Naive thymus-derived CD4-positive, alpha-beta T cell (primary cell): ENCODE data around the gene PTPRC. TPM values are rescaled to one million over a fixed set of nuclear protein-coding genes. Genes with fewer than 3 reads are reported as not detected.

Experiments
- ATAC-seq: fragments of 150-1000 bp; cut with Tn5 transposase; 2 replicates; pipeline ENCODE4 v1.10.0; 2021; ENCODE audit warnings: mild to moderate bottlenecking, moderate library complexity
- CTCF ChIA-PET: fragments of 350-600 bp; sonication (Branson Sonifier 250); formaldehyde crosslinking; loops from one replicate; lab custom pipeline; 2021; ENCODE audit warnings: antibody characterized with exemption; lab: Charles Lee
- POLR2A ChIA-PET: fragments of 350-600 bp; sonication (Branson Sonifier 250); formaldehyde crosslinking; loops from one replicate; lab custom pipeline; 2021; ENCODE audit warnings: antibody characterized with exemption, inconsistent platforms; lab: Charles Lee
- DNase-seq, 9 donors: peaks; one replicate each; pipeline versions ENCODE4 v3.0.0 to v3.0.0-alpha.2; 2020 to 2022; ENCODE audit warnings: mixed read lengths in 1 of 9
- H3K27ac ChIP-seq: one replicate; pipeline ENCODE4 v1.7.0; 2013; ENCODE audit warnings: mild to moderate bottlenecking, low read depth, low read length, moderate library complexity
- H3K27me3 ChIP-seq, 2 donors: one replicate each; pipeline ENCODE4 v1.7.0; 2013; ENCODE audit warnings: low read length in 2 of 2, mild to moderate bottlenecking in 2 of 2, moderate library complexity in 2 of 2; ENCODE audit not compliant: control insufficient read depth in 2 of 2, insufficient read depth in 2 of 2
- H3K36me3 ChIP-seq, 3 experiments: 1 replicate in 2 of 3; 2 replicates in 1 of 3; pipeline ENCODE4 v1.7.0; 2013; ENCODE audit warnings: low read length in 3 of 3, mild to moderate bottlenecking in 3 of 3, moderate library complexity in 1 of 3; ENCODE audit not compliant: insufficient read depth in 3 of 3, control insufficient read depth in 2 of 3
- H3K4me1 ChIP-seq, 2 donors: one replicate each; pipeline ENCODE4 v1.7.0; 2013; ENCODE audit warnings: low read length in 2 of 2, mild to moderate bottlenecking in 2 of 2, moderate library complexity in 1 of 2; ENCODE audit not compliant: control insufficient read depth in 2 of 2, insufficient read depth in 2 of 2
- H3K4me3 ChIP-seq: 2 replicates; pipeline ENCODE4 v1.7.0; 2013; ENCODE audit warnings: mild to moderate bottlenecking, low read length
- H3K9me3 ChIP-seq, 3 experiments: 1 replicate in 2 of 3; 2 replicates in 1 of 3; pipeline ENCODE4 v1.7.0; 2013; ENCODE audit warnings: low read length in 3 of 3; ENCODE audit not compliant: control insufficient read depth in 2 of 3
- H3K27ac Mint-ChIP-seq, 9 donors: one replicate each; pipeline ENCODE4 v1.8.0; 2020 to 2022; ENCODE audit warnings: mixed read lengths in 9 of 9, mild to moderate bottlenecking in 8 of 9, moderate library complexity in 5 of 9, inconsistent platforms in 2 of 9
- H3K27me3 Mint-ChIP-seq, 5 donors: one replicate each; pipeline ENCODE4 v1.8.0; 2021 to 2022; ENCODE audit warnings: mixed read lengths in 5 of 5, mild to moderate bottlenecking in 1 of 5
- H3K36me3 Mint-ChIP-seq, 5 donors: one replicate each; pipeline ENCODE4 v1.8.0; 2020 to 2022; ENCODE audit warnings: mixed read lengths in 5 of 5, mild to moderate bottlenecking in 3 of 5, inconsistent platforms in 1 of 5
- H3K4me1 Mint-ChIP-seq, 7 donors: one replicate each; pipeline ENCODE4 v1.8.0; 2020 to 2022; ENCODE audit warnings: mixed read lengths in 7 of 7, mild to moderate bottlenecking in 3 of 7, inconsistent platforms in 1 of 7
- H3K4me3 Mint-ChIP-seq, 10 donors: one replicate each; pipeline ENCODE4 v1.8.0; 2020 to 2022; ENCODE audit warnings: mild to moderate bottlenecking in 10 of 10, mixed read lengths in 10 of 10, moderate library complexity in 6 of 10, inconsistent platforms in 2 of 10
- H3K9me3 Mint-ChIP-seq, 11 donors: one replicate each; pipeline ENCODE4 v1.8.0; 2020 to 2022; ENCODE audit warnings: mixed read lengths in 11 of 11, mild to moderate bottlenecking in 4 of 11, inconsistent platforms in 1 of 11, moderate library complexity in 1 of 11
- intact Hi-C, 2 donors: fragments of 100-400 bp; cut with micrococcal nuclease; formaldehyde crosslinking; loops; one replicate each; pipeline ENCODE4 v1.15.1; 2023
- polyA plus RNA-seq, 2 donors: library from polyadenylated mRNA; unstranded; fragments of 300-500 nt; fragmentation: Illumina TruSeq; gene quantifications; one replicate each; pipeline ENCODE4 v1.2.3, GENCODE V29; 2021
- total RNA-seq, 6 experiments: library from RNA in 5 of 6; stranded (reverse) in 5 of 6; gene quantifications; 1 replicate in 5 of 6; 2 replicates in 1 of 6; pipeline ENCODE4 v1.2.3 and lab custom pipeline; 2021 to 2026

The PTPRC gene
- total and polyA plus RNA-seq, 7 experiments from 2014 or later: 739 to 1,286 (median 1,064) TPM

DNA sequence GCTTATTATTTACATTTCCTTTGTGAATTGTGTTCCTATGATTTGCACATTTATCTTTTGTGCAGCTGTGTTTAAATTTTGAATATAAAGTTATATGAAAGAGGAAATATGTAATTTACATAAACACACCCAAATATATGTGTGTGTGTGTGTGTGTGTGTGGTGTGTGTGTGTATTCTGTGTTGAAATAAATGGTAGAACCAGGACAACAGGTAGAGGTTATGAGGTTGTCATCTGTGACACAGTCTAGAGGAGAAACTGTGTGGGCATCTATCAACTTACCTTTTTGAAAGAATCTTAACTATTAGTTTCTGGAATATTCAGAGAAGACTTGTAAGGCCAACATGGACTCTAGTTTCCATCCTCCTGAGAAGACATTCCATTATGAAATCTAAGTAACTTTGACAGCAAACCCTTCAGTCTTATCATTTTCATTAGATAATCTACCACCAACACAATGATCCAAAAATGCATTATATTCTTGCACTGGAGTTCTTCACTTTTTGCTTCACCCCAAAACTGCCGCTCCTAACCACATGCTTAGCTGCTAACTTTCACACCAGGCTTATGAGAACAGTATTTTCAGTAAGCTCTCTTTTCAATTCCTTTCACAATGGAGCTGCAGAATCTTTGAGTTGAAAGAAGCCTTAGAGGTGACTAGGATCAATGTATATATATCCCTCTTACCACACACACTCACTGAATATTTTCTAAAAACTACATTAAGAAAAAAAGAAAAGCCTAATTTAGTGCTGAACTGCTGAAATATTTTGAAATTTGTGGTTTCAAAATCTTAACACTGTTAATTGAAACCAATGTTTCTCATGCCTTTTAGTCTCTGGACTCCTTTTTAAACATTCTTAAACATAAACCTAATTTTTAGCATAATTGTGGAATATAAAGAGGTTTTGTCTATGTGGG is 21.8 kb downstream of the PTPRC start:
- Histone ChIP-seq H3K27ac (peak overlapping the region; percentile 68), H3K9me3 (no peaks in the 10 kb centered on the region), H3K4me1 (peaks cover 59 to 72% of the 10 kb centered on the region in 2 donors), H3K36me3 (peaks cover 0 to 4% (median 2%) of the 10 kb centered on the region in 3 experiments), H3K27me3 (no peaks in the 10 kb centered on the region), H3K4me3 (peak overlapping the region; percentile 29)
- H3K27me3 Mint-ChIP-seq: no peaks in the 10 kb centered on the region
- no peak for ATAC-seq
- CTCF ChIA-PET: interaction anchor here (0.6 to 1.0 kb wide), 3 partner anchors 9 to 30 kb away, joined by 3 read pairs; no protein-coding TSS in a partner anchor
- peaks cover 47 to 93% (median 80%) of the 10 kb centered on the region in 7 donors for H3K4me1 Mint-ChIP-seq
- H3K4me3 Mint-ChIP-seq: peak overlapping the region; percentile 3 to 89 (median 77)
- intact Hi-C loops: loop anchor here in 1 of 2 donors (1.0 kb wide), 2 partner anchors 8 to 18 kb away; no protein-coding TSS in a partner anchor
- no peaks in the 10 kb centered on the region for H3K9me3 Mint-ChIP-seq
- peaks cover 0 to 36% (median 21%) of the 10 kb centered on the region in 5 donors for H3K36me3 Mint-ChIP-seq
- POLR2A ChIA-PET: interaction anchor here (0.6 to 10.1 kb wide), 8 partner anchors 12 to 140 kb away, joined by 3 to 143 read pairs (median 5); no protein-coding TSS in a partner anchor
- peak overlapping the region; percentile 84 to 98 (median 89) for H3K27ac Mint-ChIP-seq
- DNase-seq: no peak

DNA sequence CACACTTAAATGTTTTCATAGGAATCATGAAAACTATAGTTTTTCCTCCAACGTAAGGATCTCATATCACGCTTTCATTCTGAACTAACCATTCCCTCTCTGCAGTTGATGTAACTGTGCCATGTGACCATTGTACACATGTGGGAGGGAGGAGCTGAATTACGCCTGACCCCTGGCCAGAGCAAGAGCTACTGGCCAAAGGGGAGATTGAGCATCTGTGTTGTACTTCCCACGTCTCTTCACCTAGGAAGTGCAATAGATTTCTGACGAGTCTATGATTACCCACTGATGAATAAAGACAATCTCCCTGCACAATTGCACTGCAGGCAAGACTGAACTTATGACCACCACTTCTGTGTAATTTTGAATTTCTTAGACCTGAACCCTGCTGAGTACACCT is 24.0 kb downstream of the PTPRC start:
- H3K4me3 ChIP-seq: peak overlapping the region; percentile 27
- peaks cover 0 to 9% (median 0%) of the 10 kb centered on the region in 3 experiments for H3K36me3 ChIP-seq
- Mint-ChIP-seq H3K4me1 (peaks cover 51 to 95% (median 85%) of the 10 kb centered on the region in 7 donors), H3K9me3 (peaks cover 0 to 4% (median 0%) of the 10 kb centered on the region in 11 donors), H3K36me3 (peaks cover 6 to 50% (median 31%) of the 10 kb centered on the region in 5 donors), H3K4me3 (peak overlapping the region; percentile 70 to 85 (median 78)), H3K27ac (peak overlapping the region; percentile 76 to 98 (median 94)), H3K27me3 (no peaks in the 10 kb centered on the region)
- ATAC-seq: peak; percentile 19
- H3K27ac ChIP-seq: peak overlapping the region; percentile 70
- DNase-seq: no peak
- no peaks in the 10 kb centered on the region for H3K27me3 ChIP-seq
- H3K4me1 ChIP-seq: peaks cover 70 to 80% of the 10 kb centered on the region in 2 donors
- POLR2A ChIA-PET: interaction anchor here (0.7 to 10.1 kb wide), 18 partner anchors 10 to 147 kb away, joined by 3 to 143 read pairs (median 3); partner anchors contain the start of gene ATP6V1G3
- no peaks in the 10 kb centered on the region for H3K9me3 ChIP-seq
- CTCF ChIA-PET: interaction anchor here (1.0 to 1.5 kb wide), 3 partner anchors 10 to 42 kb away, joined by 3 to 6 read pairs (median 4); no protein-coding TSS in a partner anchor
- intact Hi-C loops: no loop called here

DNA sequence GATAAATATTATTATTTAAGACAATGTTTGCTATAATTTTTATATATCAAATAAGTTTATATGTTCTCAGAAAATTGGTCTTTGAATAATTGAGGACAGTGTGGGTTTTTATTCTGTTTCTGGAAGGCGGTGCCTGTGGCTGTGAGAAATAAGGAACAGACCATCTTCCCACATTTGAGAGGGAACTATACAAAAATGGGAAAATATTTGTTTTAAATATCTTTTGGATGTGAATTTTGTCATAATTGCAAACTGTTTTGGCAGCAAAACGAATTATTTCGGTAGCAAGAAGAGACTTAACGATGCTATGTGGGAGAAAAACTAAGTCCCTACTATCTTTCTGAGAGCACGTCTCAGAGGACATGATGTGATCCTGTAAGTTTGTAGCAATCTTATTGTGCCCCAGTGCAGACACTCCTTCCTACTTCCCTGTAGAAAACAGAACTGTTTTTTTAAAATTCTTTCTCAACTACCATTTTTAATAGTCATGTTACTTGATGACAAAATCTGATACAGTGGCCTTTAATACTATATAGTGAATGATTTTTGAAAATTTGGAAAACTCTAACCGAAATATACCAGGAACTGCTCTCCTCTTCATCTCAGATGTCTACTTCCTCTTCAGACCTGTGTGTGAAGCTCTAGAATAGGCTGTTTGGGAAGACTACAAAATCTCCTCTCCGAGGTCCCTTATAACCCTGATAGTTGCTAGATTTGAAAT is 25.4 kb downstream of the PTPRC start:
- Mint-ChIP-seq H3K4me1 (peaks cover 52 to 95% (median 85%) of the 10 kb centered on the region in 7 donors), H3K36me3 (peaks cover 14 to 54% (median 38%) of the 10 kb centered on the region in 5 donors), H3K27me3 (no peaks in the 10 kb centered on the region), H3K9me3 (peaks cover 0 to 6% (median 0%) of the 10 kb centered on the region in 11 donors), H3K4me3 (peak overlapping the region; percentile 29 to 86 (median 74)), H3K27ac (peak overlapping the region; percentile 82 to 98 (median 88))
- peak in 1 of 9 donors; percentile 40 for DNase-seq
- ChIA-PET CTCF (no interaction called here), POLR2A (interaction anchor here (0.6 to 1.0 kb wide), 6 partner anchors 13 to 43 kb away, joined by 3 to 6 read pairs (median 4); no protein-coding TSS in a partner anchor)
- Histone ChIP-seq H3K4me1 (peaks cover 73 to 79% of the 10 kb centered on the region in 2 donors), H3K36me3 (peaks cover 0 to 9% (median 0%) of the 10 kb centered on the region in 3 experiments), H3K27me3 (no peaks in the 10 kb centered on the region), H3K27ac (peak overlapping the region; percentile 75), H3K9me3 (no peaks in the 10 kb centered on the region), H3K4me3 (peak overlapping the region; percentile 41)
- intact Hi-C loops: loop anchor here in 1 of 2 donors (1.0 kb wide), 2 partner anchors 8 kb away; no protein-coding TSS in a partner anchor
- ATAC-seq: peak; percentile 72

DNA sequence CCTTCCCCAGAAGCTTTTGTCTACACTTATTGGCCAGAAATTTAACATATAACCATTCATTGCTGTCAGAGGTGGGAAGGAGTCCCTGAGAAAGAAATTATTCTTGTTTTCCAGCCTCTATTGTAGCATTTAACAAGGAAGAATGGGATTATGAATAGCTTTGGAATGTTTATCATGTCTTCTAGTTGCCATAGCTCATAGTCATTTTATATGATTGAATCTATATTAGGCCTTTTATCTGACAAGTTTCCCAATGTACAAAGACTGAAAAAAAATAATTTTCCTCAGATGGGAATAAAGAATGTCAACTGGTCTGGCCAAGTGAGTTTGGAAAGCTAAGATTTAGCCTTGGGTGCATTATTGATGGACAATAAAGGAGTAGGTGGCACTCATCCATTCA is 28.3 kb downstream of the PTPRC start:
- Histone ChIP-seq H3K27me3 (no peaks in the 10 kb centered on the region), H3K36me3 (peaks cover 0 to 14% (median 0%) of the 10 kb centered on the region in 3 experiments), H3K27ac (peak overlapping the region; percentile 75), H3K4me3 (peak overlapping the region; percentile 7), H3K9me3 (no peaks in the 10 kb centered on the region), H3K4me1 (peaks cover 77 to 80% of the 10 kb centered on the region in 2 donors)
- Mint-ChIP-seq H3K36me3 (peaks cover 27 to 62% (median 55%) of the 10 kb centered on the region in 5 donors), H3K4me3 (peak overlapping the region in 9 of 10 donors; percentile 58 to 81 (median 71)), H3K9me3 (peaks cover 0 to 6% (median 0%) of the 10 kb centered on the region in 11 donors), H3K27me3 (no peaks in the 10 kb centered on the region), H3K27ac (peak overlapping the region; percentile 74 to 98 (median 91)), H3K4me1 (peaks cover 63 to 100% (median 93%) of the 10 kb centered on the region in 7 donors)
- no peak for ATAC-seq
- DNase-seq: no peak
- intact Hi-C loops: no loop called here
- ChIA-PET CTCF (interaction anchor here (0.6 to 1.9 kb wide), 11 partner anchors 9 to 581 kb away, joined by 3 to 9 read pairs (median 4); no protein-coding TSS in a partner anchor), POLR2A (interaction anchor here (0.7 to 8.6 kb wide), 14 partner anchors 9 to 134 kb away, joined by 3 to 117 read pairs (median 6); no protein-coding TSS in a partner anchor)

DNA sequence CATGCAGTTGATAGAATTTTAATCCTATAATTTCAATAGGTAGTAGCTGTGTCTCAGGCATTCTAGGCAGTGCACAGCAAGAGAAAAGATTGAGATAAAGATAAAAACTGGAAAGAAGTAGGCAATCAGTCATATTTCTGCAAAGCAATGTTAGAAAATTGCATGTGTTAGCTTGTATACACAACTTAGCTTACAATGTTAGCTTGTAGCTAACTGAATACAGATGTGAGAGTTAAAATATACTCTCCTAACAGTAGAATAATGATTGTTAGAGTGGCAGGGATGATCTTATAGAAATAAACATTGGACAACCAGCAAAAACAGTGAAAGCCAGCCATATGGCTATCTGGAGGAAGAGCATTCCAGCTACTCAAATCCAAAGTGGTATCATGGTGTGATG is 29.0 kb downstream of the PTPRC start:
- no peaks in the 10 kb centered on the region for H3K9me3 ChIP-seq
- Mint-ChIP-seq H3K27me3 (no peaks in the 10 kb centered on the region), H3K9me3 (peaks cover 0 to 6% (median 0%) of the 10 kb centered on the region in 11 donors), H3K4me1 (peaks cover 62 to 100% (median 93%) of the 10 kb centered on the region in 7 donors), H3K27ac (peak overlapping the region; percentile 74 to 98 (median 91)), H3K4me3 (peak overlapping the region in 9 of 10 donors; percentile 58 to 81 (median 71)), H3K36me3 (peaks cover 33 to 62% (median 58%) of the 10 kb centered on the region in 5 donors)
- ChIA-PET CTCF (interaction anchor here (0.6 to 1.9 kb wide), 9 partner anchors 9 to 96 kb away, joined by 3 to 6 read pairs (median 4); no protein-coding TSS in a partner anchor), POLR2A (interaction anchor here (0.7 to 8.6 kb wide), 19 partner anchors 9 to 146 kb away, joined by 3 to 117 read pairs (median 4); no protein-coding TSS in a partner anchor)
- no peak for ATAC-seq
- peak overlapping the region; percentile 75 for H3K27ac ChIP-seq
- no peak for DNase-seq
- H3K36me3 ChIP-seq: peaks cover 0 to 14% (median 0%) of the 10 kb centered on the region in 3 experiments
- H3K4me3 ChIP-seq: peak overlapping the region; percentile 2
- intact Hi-C loops: loop anchor here (1.0 kb wide), 2 partner anchors 8 to 11 kb away; no protein-coding TSS in a partner anchor
- peaks cover 77 to 82% of the 10 kb centered on the region in 2 donors for H3K4me1 ChIP-seq
- no peaks in the 10 kb centered on the region for H3K27me3 ChIP-seq
